IgD-negative memory B cell (primary cell): ENCODE results near the gene COL6A1. TPM values are rescaled to one million over a fixed set of nuclear protein-coding genes. Genes with fewer than 3 reads are reported as not detected.
"Not testable (repeated sequence)": the region's sequence is repeated elsewhere in the genome, so short reads cannot be mapped to it uniquely, and the experiment has no call there.

Source experiments
- H3K27ac Mint-ChIP-seq, 3 donors: one replicate each; pipeline ENCODE4 v1.8.0; 2020 to 2022; ENCODE audit warnings: mild to moderate bottlenecking in 3 of 3, mixed read lengths in 3 of 3, moderate library complexity in 1 of 3
- H3K27me3 Mint-ChIP-seq: one replicate; pipeline ENCODE4 v1.8.0; 2021; ENCODE audit warnings: mixed read lengths
- H3K36me3 Mint-ChIP-seq: one replicate; pipeline ENCODE4 v1.8.0; 2020; ENCODE audit warnings: mild to moderate bottlenecking, mixed read lengths
- H3K4me1 Mint-ChIP-seq, 3 donors: one replicate each; pipeline ENCODE4 v1.8.0; 2020 to 2022; ENCODE audit warnings: mixed read lengths in 3 of 3, mild to moderate bottlenecking in 1 of 3
- H3K4me3 Mint-ChIP-seq, 4 donors: one replicate each; pipeline ENCODE4 v1.8.0; 2020 to 2022; ENCODE audit warnings: mild to moderate bottlenecking in 4 of 4, mixed read lengths in 4 of 4, moderate library complexity in 3 of 4
- H3K9me3 Mint-ChIP-seq, 3 donors: one replicate each; pipeline ENCODE4 v1.8.0; 2020 to 2021; ENCODE audit warnings: mixed read lengths in 3 of 3, mild to moderate bottlenecking in 1 of 3
- polyA plus RNA-seq: library from polyadenylated mRNA; unstranded; fragments of 300-500 nt; fragmentation: Illumina TruSeq; gene quantifications from one replicate; pipeline ENCODE4 v1.2.3, GENCODE V29; 2021

The COL6A1 gene
- polyA plus RNA-seq, 1 donor from 2014 or later, result not detected

DNA sequence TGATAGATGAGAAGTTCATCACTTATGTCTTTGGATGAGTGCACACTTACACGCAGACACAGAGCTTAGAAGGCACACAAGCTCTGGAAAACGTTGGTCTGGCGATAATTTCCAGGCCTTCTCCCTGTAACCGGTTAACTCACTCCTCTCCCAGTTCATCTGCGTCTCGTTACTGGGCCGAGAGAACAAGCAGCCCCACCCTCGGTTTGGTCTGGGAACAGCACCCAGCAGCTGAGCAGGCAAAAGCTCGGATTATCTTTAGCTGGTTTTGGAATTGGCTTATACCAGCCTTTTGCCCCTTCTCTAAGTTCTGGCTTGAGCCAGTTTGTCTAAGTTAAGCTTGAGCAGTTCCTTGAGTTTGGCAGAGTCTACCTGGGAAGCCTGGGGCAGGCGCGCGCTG lies 27.3 kb upstream of the COL6A1 start:
- Mint-ChIP-seq H3K4me1 (peaks cover 0 to 5% (median 4%) of the 10 kb centered on the region in 3 donors), H3K27me3 (peaks cover 15% of the 10 kb centered on the region), H3K27ac (no peak overlapping the region), H3K36me3 (peaks cover 2% of the 10 kb centered on the region), H3K4me3 (no peak overlapping the region), H3K9me3 (peaks cover 0 to 6% (median 0%) of the 10 kb centered on the region in 3 donors)

GRCh38 chr21:45954921-45955320 lies 26.6 kb upstream of the COL6A1 start:
- no peak overlapping the region for H3K4me3 Mint-ChIP-seq
- no peak overlapping the region for H3K27ac Mint-ChIP-seq
- H3K36me3 Mint-ChIP-seq, result peaks cover 1% of the 10 kb centered on the region
- peaks cover 0 to 6% (median 0%) of the 10 kb centered on the region in 3 donors for H3K9me3 Mint-ChIP-seq
- H3K27me3 Mint-ChIP-seq, result peaks cover 15% of the 10 kb centered on the region
- peaks cover 0 to 7% (median 4%) of the 10 kb centered on the region in 3 donors for H3K4me1 Mint-ChIP-seq

DNA sequence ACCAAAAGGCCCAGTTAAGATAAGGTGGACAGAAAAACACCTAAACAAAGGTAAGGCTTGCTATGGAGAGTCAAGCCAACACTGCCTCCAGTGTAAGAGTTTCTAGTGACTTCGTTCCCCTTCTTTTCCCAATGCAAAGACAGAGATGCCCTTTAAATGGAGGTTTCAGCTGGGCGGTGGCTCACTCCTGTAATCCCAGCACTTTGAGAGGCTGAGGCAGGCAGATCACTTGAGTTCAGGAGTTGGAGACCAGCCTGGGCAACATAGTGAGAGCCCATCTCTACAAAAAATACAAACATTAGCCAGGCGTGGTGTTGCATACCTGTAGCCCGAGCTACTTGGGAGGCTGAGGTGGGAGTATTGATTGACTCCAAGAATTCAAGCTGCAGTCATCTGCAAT lies 24.0 kb upstream of the COL6A1 start:
- Mint-ChIP-seq H3K27ac (no peak overlapping the region), H3K4me3 (no peak overlapping the region), H3K9me3 (peaks cover 4 to 19% (median 4%) of the 10 kb centered on the region in 3 donors), H3K27me3 (peaks cover 19% of the 10 kb centered on the region), H3K36me3 (no peaks in the 10 kb centered on the region), H3K4me1 (peaks cover 0 to 7% (median 4%) of the 10 kb centered on the region in 3 donors)

DNA sequence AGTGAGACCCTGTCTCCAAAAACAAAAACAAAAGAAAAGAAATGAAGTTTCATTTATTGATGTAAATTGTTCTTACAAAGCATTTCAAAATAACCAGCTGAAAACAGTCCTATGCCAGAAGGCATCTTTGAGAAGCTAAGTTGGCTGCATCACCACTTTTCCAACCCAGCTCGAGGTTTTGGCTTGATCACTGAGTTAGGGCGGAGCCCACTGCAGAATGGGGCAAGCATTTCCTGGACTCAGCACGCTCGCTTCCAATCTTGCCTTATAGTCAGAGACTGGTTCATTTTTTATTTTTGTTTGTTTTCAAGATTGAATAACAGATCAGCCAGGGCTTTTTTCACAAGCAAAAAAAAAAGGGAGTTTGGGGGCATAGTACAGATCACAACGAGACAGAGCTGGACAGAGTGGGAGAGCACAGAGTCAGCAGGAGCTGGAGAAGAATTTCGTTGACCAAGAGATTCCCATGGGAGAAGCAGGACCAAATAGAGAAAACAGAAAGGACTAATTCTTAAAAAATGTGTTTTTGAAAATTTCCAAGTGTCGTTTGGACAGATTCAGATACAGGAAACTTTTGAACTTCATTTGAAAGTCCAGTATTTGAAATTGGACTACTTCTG lies 23.5 kb upstream of the COL6A1 start:
- peak overlapping the region in 1 of 4 donors; percentile 66 for H3K4me3 Mint-ChIP-seq
- no peak overlapping the region for H3K27ac Mint-ChIP-seq
- peaks cover 19% of the 10 kb centered on the region for H3K27me3 Mint-ChIP-seq
- peaks cover 4 to 16% (median 7%) of the 10 kb centered on the region in 3 donors for H3K9me3 Mint-ChIP-seq
- peaks cover 0 to 7% (median 4%) of the 10 kb centered on the region in 3 donors for H3K4me1 Mint-ChIP-seq
- H3K36me3 Mint-ChIP-seq, result no peaks in the 10 kb centered on the region

GRCh38 chr21:45959182-45959581 lies 22.4 kb upstream of the COL6A1 start:
- Mint-ChIP-seq H3K9me3 (peaks cover 6 to 20% (median 14%) of the 10 kb centered on the region in 3 donors), H3K27ac (no peak overlapping the region), H3K4me1 (peaks cover 0 to 7% (median 4%) of the 10 kb centered on the region in 3 donors), H3K36me3 (no peaks in the 10 kb centered on the region), H3K4me3 (peak overlapping the region in 1 of 4 donors; percentile 1), H3K27me3 (peaks cover 22% of the 10 kb centered on the region)

GRCh38 chr21:45959779-45960390 lies 21.7 kb upstream of the COL6A1 start:
- peak overlapping the region in 1 of 4 donors; percentile 34 for H3K4me3 Mint-ChIP-seq
- no peaks in the 10 kb centered on the region for H3K36me3 Mint-ChIP-seq
- H3K4me1 Mint-ChIP-seq, result peaks cover 0 to 7% (median 4%) of the 10 kb centered on the region in 3 donors
- H3K27me3 Mint-ChIP-seq, result peaks cover 22% of the 10 kb centered on the region
- no peak overlapping the region for H3K27ac Mint-ChIP-seq
- peaks cover 6 to 22% (median 17%) of the 10 kb centered on the region in 3 donors for H3K9me3 Mint-ChIP-seq

GRCh38 chr21:45961408-45961807 lies 20.2 kb upstream of the COL6A1 start:
- Mint-ChIP-seq H3K27me3 (peaks cover 16% of the 10 kb centered on the region), H3K9me3 (peaks cover 7 to 30% (median 17%) of the 10 kb centered on the region in 3 donors), H3K4me3 (peak overlapping the region in 1 of 4 donors; percentile 18)
- H3K27ac Mint-ChIP-seq, H3K36me3 Mint-ChIP-seq, H3K4me1 Mint-ChIP-seq: not testable (repeated sequence)

DNA sequence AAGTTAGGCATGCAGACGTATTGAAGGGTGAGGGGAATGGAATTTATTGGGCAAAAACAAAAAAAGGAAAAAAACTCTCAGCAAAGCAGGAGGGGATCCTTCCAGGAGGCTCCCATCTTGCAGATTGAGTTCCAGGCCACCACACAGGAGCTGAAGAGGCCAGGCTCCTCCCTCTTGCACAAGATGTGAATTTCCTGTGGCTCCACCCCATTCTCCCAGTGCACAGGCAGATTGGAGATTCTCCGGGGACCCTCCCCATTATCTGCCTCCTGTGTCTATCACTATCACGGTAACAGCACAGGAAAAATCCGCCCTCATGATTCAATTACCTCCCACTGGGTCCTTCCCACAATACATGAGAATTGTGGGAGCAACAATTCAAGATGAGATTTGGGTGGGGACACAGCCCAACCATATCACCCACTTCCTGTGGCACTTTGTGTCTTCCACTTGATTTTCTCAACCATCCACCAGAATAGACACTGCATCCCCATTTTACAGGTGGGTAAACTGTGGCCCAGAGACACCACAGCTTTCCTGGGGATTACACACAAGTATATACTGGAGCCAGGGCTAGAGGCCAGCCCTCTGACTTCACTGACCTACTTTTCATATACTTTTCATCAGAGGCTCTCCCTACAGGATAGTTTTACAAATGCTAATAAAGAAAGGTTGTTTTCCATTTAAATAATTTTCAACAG lies 18.9 kb upstream of the COL6A1 start:
- Mint-ChIP-seq H3K4me3 (peak overlapping the region in 1 of 4 donors; percentile 30), H3K27ac (no peak overlapping the region), H3K4me1 (peaks cover 0 to 7% (median 4%) of the 10 kb centered on the region in 3 donors), H3K27me3 (peaks cover 15% of the 10 kb centered on the region), H3K36me3 (peaks cover 3% of the 10 kb centered on the region), H3K9me3 (peaks cover 7 to 30% (median 17%) of the 10 kb centered on the region in 3 donors)

- H3K27me3 Mint-ChIP-seq, result peaks cover 13% of the 10 kb centered on the region
- H3K4me1 Mint-ChIP-seq, result peaks cover 0 to 7% (median 4%) of the 10 kb centered on the region in 3 donors
- H3K36me3 Mint-ChIP-seq, result peaks cover 3% of the 10 kb centered on the region
- H3K4me3 Mint-ChIP-seq, result no peak overlapping the region
- no peak overlapping the region for H3K27ac Mint-ChIP-seq
- peaks cover 7 to 30% (median 17%) of the 10 kb centered on the region in 3 donors for H3K9me3 Mint-ChIP-seq
Observed at GRCh38 chr21:45963232-45963570, 18.4 kb upstream of the COL6A1 start.

DNA sequence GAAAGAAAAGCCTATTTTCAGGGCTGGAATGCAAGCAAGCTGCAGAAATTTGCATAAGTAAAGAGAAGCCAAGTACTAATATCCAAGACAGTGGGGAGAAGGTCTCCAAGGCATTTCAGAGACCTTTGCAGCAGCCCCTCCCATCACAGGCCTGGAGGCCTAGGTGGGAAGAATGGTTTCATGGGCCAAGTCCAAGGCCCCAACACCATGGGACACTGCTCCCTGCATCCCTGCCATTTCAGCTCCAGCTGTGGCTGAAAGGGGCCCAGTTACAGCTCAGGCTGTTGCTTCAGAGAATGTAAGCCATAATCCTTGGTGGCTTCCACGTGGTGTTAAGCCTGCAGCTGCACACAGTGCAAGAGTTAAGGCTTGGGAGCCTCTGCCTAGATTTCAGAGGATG lies 16.9 kb upstream of the COL6A1 start:
- no peak overlapping the region for H3K27ac Mint-ChIP-seq

GRCh38 chr21:45965084-45965809 lies 16.3 kb upstream of the COL6A1 start:
- Mint-ChIP-seq H3K9me3 (peaks cover 7 to 30% (median 17%) of the 10 kb centered on the region in 3 donors), H3K27ac (no peak overlapping the region), H3K4me3 (no peak overlapping the region), H3K27me3 (peaks cover 13% of the 10 kb centered on the region), H3K36me3 (peaks cover 3% of the 10 kb centered on the region), H3K4me1 (peaks cover 0 to 4% (median 0%) of the 10 kb centered on the region in 3 donors)

More for the DNA sequence above, 16.9 kb upstream of the COL6A1 start:
- peaks cover 10% of the 10 kb centered on the region for H3K27me3 Mint-ChIP-seq
- H3K9me3 Mint-ChIP-seq, result peaks cover 7 to 30% (median 17%) of the 10 kb centered on the region in 3 donors
- peaks cover 0 to 1% (median 0%) of the 10 kb centered on the region in 3 donors for H3K4me1 Mint-ChIP-seq
- H3K4me3 Mint-ChIP-seq, result no peak overlapping the region
- peaks cover 3% of the 10 kb centered on the region for H3K36me3 Mint-ChIP-seq

- Mint-ChIP-seq H3K4me1 (peaks cover 0 to 4% (median 0%) of the 10 kb centered on the region in 3 donors), H3K4me3 (no peak overlapping the region), H3K27me3 (peaks cover 9% of the 10 kb centered on the region), H3K27ac (no peak overlapping the region), H3K36me3 (peaks cover 3% of the 10 kb centered on the region), H3K9me3 (peaks cover 3 to 22% (median 17%) of the 10 kb centered on the region in 3 donors)
Observed at GRCh38 chr21:45966791-45967394, 14.7 kb upstream of the COL6A1 start.

GRCh38 chr21:45969921-45970673 lies 11.5 kb upstream of the COL6A1 start:
- Mint-ChIP-seq H3K36me3 (peaks cover 3% of the 10 kb centered on the region), H3K27ac (no peak overlapping the region), H3K9me3 (peaks cover 0 to 8% (median 2%) of the 10 kb centered on the region in 3 donors), H3K4me1 (peaks cover 2 to 5% (median 4%) of the 10 kb centered on the region in 3 donors), H3K27me3 (peaks cover 20% of the 10 kb centered on the region), H3K4me3 (peak overlapping the region in 2 of 4 donors; percentile 28 to 29)
